A549 (cell line): ENCODE results near the gene CD209.

Experiments used
- CBX8 ChIP-seq: fragments of 200-600 bp; sonication (generic); IDR thresholded peaks from 2 replicates; pipeline ENCODE4 v1.6.1; 2016
- CTCF ChIP-seq: fragments of >200 bp; sonication (Bioruptor Twin); formaldehyde crosslinking; IDR thresholded peaks from 3 replicates; pipeline ENCODE4 v1.5.1; 2016
- EHMT2 ChIP-seq: fragments of 200-600 bp; sonication (generic); IDR thresholded peaks from 2 replicates; pipeline ENCODE4 v1.6.1; 2016; ENCODE audit warnings: antibody characterized with exemption, low read depth, mild to moderate bottlenecking, moderate library complexity
- EP300 ChIP-seq, 2 experiments: fragments of >200 bp; sonication (Bioruptor Twin); formaldehyde crosslinking; IDR thresholded peaks; 2 replicates in 1 of 2; 3 replicates in 1 of 2; pipeline ENCODE4 v1.6.1; 2016 to 2017
- HDAC2 ChIP-seq: fragments of 200-600 bp; sonication (generic); IDR thresholded peaks from 2 replicates; pipeline ENCODE4 v1.6.1; 2016
- MAX ChIP-seq: IDR thresholded peaks from 2 replicates; pipeline ENCODE4 v1.6.1; 2012
- MYC ChIP-seq: IDR thresholded peaks from 2 replicates; pipeline ENCODE4 v1.6.1; 2012; ENCODE audit warnings: mild to moderate bottlenecking, inconsistent platforms, low read length, improper control_type of control experiment, borderline replicate concordance
- POLR2A ChIP-seq: IDR thresholded peaks from 2 replicates; pipeline ENCODE4 v1.6.1; 2012; ENCODE audit warnings: mild to moderate bottlenecking, low read length
- RAD21 ChIP-seq, 2 experiments: fragments of >200 bp in 1 of 2; sonication (Bioruptor Twin) in 1 of 2; formaldehyde crosslinking in 1 of 2; IDR thresholded peaks in 1 of 2; conservative IDR thresholded peaks in 1 of 2; 2 replicates in 1 of 2; 3 replicates in 1 of 2; pipeline ENCODE4 v1.6.1; 2012 to 2018; ENCODE audit warnings: inconsistent platforms in 1 of 2
- REST ChIP-seq: fragments of 200-600 bp; sonication (generic); IDR thresholded peaks from 2 replicates; pipeline ENCODE4 v1.6.1; 2016; ENCODE audit warnings: antibody characterized with exemption, mild to moderate bottlenecking, moderate library complexity
- TP53 ChIP-seq: fragments of 250-450 bp; sonication (Bioruptor Pico); IDR thresholded peaks from 2 replicates; pipeline ENCODE4 v1.5.0; 2021; ENCODE audit warnings: mild to moderate bottlenecking, moderate library complexity
- USF2 ChIP-seq: fragments of 450-650 bp; IDR thresholded peaks from 2 replicates; pipeline ENCODE4 v1.6.1; 2014; ENCODE audit warnings: antibody characterized with exemption

- no peak for TF ChIP-seq EHMT2
- no peak for TF ChIP-seq HDAC2
- no peak for TF ChIP-seq RAD21 (conservative IDR thresholded peaks at IDR 0.05 in 1 of 2, IDR thresholded peaks at IDR 0.05 in 1 of 2)
- no peak for TF ChIP-seq CTCF
- TF ChIP-seq POLR2A, result no peak
- no peak for TF ChIP-seq TP53
- no peak for TF ChIP-seq EP300 (IDR thresholded peaks at IDR 0.05)
- TF ChIP-seq REST, result no peak
- no peak for TF ChIP-seq USF2
- no peak for TF ChIP-seq MYC
- TF ChIP-seq MAX, result no peak
- no peak for TF ChIP-seq CBX8
Measured at GRCh38 chr19:7709932-7710460, 37.3 kb downstream of the CD209 start.
